GM19397 (cell line): ENCODE results near the gene TMEM233.
"Not testable (repeated sequence)": the region's sequence is repeated elsewhere in the genome, so short reads cannot be mapped to it uniquely, and the experiment has no call there.

Source experiments
- ATAC-seq: cut with Tn5 transposase; IDR thresholded peaks from one replicate; pipeline ENCODE4 v1.9.1; 2021; ENCODE audit warnings: mild to moderate bottlenecking, moderate library complexity; ENCODE audit not compliant: unreplicated experiment

The TMEM233 gene

GRCh38 chr12:119652665-119653064, 59.1 kb downstream of the TMEM233 start:
- ATAC-seq, result no peak

- not testable (repeated sequence) for ATAC-seq
These were observed 63.4 kb downstream of the TMEM233 start for GRCh38 chr12:119657001-119657400.

- ATAC-seq, result not testable (repeated sequence)
These were observed 64.6 kb downstream of the TMEM233 start for GRCh38 chr12:119658166-119658565.

GRCh38 chr12:119659289-119659897, 65.8 kb downstream of the TMEM233 start:
- ATAC-seq, result no peak

GRCh38 chr12:119660076-119660475, 66.5 kb downstream of the TMEM233 start:
- no peak for ATAC-seq

- ATAC-seq, result no peak
These were observed 68.3 kb downstream of the TMEM233 start for GRCh38 chr12:119661882-119662281.

GRCh38 chr12:119664642-119665041, 71.1 kb downstream of the TMEM233 start:
- ATAC-seq, result no peak

- no peak for ATAC-seq
These were observed 71.8 kb downstream of the TMEM233 start for GRCh38 chr12:119665164-119665929.

GRCh38 chr12:119666226-119666795, 72.7 kb downstream of the TMEM233 start:
- no peak for ATAC-seq

GRCh38 chr12:119666900-119667576, 73.5 kb downstream of the TMEM233 start:
- no peak for ATAC-seq

- ATAC-seq, result peak; percentile 98
These were observed 74.2 kb downstream of the TMEM233 start, which contains the start of gene PRKAB1 for GRCh38 chr12:119667577-119668323. Gene PRKAB1 (plus strand): TSS chr12:119668133. CDS start chr12:119668245, 112 bp downstream.

GRCh38 chr12:119668324-119668841, 74.8 kb downstream of the TMEM233 start:
- ATAC-seq, result no peak

- ATAC-seq, result no peak
These were observed 76.3 kb downstream of the TMEM233 start for GRCh38 chr12:119669744-119670472.

GRCh38 chr12:119671070-119671469, 77.5 kb downstream of the TMEM233 start:
- ATAC-seq, result no peak

GRCh38 chr12:119672194-119672593, 78.6 kb downstream of the TMEM233 start:
- ATAC-seq, result no peak

GRCh38 chr12:119673634-119674033, 80.1 kb downstream of the TMEM233 start:
- ATAC-seq, result no peak

- ATAC-seq, result no peak
These were observed 81.0 kb downstream of the TMEM233 start for GRCh38 chr12:119674560-119674959.

GRCh38 chr12:119676022-119676421, 82.4 kb downstream of the TMEM233 start:
- no peak for ATAC-seq

- ATAC-seq, result no peak
These were observed 83.0 kb downstream of the TMEM233 start for GRCh38 chr12:119676573-119676972.

GRCh38 chr12:119678459-119678858, 84.9 kb downstream of the TMEM233 start:
- ATAC-seq, result no peak
